Fibroblast of mammary gland (primary cell): ENCODE data around the gene KLHDC10.
A peak's percentile ranks its signal among the peaks of the same experiment; 100 is the strongest.

ENCODE experiments used
- DNase-seq: peaks from one replicate; pipeline ENCODE4 v3.0.0-alpha.2; 2010; ENCODE audit warnings: low read depth
- H3K4me3 ChIP-seq: 2 replicates; pipeline ENCODE4 v1.5.1; 2011; ENCODE audit warnings: low read depth, mild to moderate bottlenecking, low read length, moderate library complexity; ENCODE audit not compliant: control insufficient read depth
- TF ChIP-seq, protein P1 (sequence below): conservative IDR thresholded peaks from 2 replicates; pipeline ENCODE4 v1.5.1; 2011; ENCODE audit warnings: low read depth, low read length, inconsistent platforms; ENCODE audit not compliant: control insufficient read depth, insufficient read depth

KLHDC10 gene

GRCh38 chr7:130141161-130141883 is 71.0 kb downstream of the KLHDC10 start:
- DNase-seq, result peak; percentile 74
- H3K4me3 ChIP-seq, result peak overlapping the region; percentile 49
- TF ChIP-seq, protein P1, sequence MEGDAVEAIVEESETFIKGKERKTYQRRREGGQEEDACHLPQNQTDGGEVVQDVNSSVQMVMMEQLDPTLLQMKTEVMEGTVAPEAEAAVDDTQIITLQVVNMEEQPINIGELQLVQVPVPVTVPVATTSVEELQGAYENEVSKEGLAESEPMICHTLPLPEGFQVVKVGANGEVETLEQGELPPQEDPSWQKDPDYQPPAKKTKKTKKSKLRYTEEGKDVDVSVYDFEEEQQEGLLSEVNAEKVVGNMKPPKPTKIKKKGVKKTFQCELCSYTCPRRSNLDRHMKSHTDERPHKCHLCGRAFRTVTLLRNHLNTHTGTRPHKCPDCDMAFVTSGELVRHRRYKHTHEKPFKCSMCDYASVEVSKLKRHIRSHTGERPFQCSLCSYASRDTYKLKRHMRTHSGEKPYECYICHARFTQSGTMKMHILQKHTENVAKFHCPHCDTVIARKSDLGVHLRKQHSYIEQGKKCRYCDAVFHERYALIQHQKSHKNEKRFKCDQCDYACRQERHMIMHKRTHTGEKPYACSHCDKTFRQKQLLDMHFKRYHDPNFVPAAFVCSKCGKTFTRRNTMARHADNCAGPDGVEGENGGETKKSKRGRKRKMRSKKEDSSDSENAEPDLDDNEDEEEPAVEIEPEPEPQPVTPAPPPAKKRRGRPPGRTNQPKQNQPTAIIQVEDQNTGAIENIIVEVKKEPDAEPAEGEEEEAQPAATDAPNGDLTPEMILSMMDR, result no peak

DNA sequence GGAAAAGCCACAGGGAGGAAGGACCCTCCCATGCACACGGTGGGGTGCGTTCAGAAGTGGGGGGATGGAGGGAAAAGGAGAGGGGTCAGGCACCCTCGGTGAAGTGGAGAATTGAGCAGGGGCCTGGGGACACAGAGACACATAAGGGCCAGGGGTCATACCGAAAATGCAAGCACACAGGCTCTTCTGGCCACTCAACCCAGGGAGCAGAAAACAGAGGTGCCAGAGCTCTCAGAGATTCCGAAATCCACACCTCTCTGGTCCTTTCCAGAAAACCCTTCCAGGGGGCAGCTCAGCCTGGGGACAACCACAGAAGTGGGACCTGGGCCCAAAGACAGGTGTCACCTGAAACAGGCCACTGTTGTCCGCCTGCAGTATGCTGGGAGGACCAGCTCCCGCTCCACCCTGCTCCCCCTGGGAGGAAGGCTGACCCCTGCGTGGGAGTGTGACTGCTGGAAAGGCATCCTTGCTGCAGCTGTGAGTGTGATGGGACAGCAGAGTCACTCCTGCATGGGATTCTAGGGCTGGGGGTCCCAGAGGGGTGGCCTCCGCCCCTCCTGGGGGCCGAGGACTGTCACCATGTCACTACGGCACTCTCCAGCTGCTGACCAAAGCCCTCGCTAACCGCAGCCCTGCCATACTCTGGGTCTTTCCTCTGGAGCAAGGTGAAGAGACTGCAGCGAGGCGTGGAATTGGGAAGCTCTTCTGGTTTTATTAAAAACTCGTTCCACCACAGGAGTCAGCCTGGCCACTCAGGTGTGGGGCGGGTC is 71.7 kb downstream of the KLHDC10 start:
- DNase-seq, result no peak
- H3K4me3 ChIP-seq, result peak overlapping the region; percentile 49
- TF ChIP-seq, protein P1, result no peak

- TF ChIP-seq, protein P1, result no peak
Observed at GRCh38 chr7:130142654-130143333, 72.5 kb downstream of the KLHDC10 start.

DNA sequence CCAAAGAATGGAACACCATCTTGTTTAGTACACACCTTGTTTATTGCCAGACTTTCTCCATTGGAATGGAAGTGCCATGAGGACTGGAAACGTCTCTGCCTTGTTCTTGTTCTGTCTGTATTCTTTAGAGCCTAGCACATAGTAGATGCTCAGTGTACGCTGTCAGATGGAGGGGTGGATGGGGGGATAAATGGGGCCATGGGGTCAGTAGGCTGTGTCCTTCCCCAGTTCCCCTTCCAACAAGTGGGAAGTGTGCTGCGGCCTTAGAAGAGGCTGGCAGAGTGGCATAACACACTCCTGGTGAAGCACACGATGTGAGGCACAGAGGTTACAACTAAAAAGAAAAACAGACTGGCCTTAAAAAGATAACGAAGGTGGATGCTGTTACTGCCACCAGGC is 73.0 kb downstream of the KLHDC10 start:
- TF ChIP-seq, protein P1, result no peak

More at GRCh38 chr7:130142654-130143333, 72.5 kb downstream of the KLHDC10 start:
- no peak for DNase-seq
- H3K4me3 ChIP-seq, result no peak overlapping the region

DNA sequence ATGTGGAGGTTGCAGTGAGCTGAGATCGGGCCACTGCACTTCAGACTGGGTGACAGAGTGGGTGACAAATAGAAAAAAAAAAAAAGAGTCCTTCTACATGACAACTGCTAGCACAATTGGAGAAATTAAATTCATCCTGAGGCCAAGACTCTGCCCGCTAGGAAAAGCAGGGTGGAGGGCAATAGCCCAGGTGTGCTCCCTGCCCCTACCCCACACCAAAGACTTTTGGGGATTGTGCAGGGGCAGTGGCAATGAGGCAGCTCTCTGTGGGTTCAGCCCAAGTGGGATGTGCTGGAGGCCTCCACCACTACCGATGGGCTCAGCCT is 73.6 kb downstream of the KLHDC10 start:
- H3K4me3 ChIP-seq, result no peak overlapping the region
- DNase-seq, result no peak
- TF ChIP-seq, protein P1, result no peak

More for the DNA sequence above, 73.0 kb downstream of the KLHDC10 start:
- H3K4me3 ChIP-seq, result no peak overlapping the region
- DNase-seq, result no peak

GRCh38 chr7:130144312-130145171 is 74.2 kb downstream of the KLHDC10 start:
- peak; percentile 48 for DNase-seq
- H3K4me3 ChIP-seq, result no peak overlapping the region
- TF ChIP-seq, protein P1, result no peak
